ENCODE results near the gene UBXN7.

GRCh38 chr3:196341137-196341536 lies 91.1 kb downstream of the UBXN7 start:
- TF ChIP-seq, protein P1, sequence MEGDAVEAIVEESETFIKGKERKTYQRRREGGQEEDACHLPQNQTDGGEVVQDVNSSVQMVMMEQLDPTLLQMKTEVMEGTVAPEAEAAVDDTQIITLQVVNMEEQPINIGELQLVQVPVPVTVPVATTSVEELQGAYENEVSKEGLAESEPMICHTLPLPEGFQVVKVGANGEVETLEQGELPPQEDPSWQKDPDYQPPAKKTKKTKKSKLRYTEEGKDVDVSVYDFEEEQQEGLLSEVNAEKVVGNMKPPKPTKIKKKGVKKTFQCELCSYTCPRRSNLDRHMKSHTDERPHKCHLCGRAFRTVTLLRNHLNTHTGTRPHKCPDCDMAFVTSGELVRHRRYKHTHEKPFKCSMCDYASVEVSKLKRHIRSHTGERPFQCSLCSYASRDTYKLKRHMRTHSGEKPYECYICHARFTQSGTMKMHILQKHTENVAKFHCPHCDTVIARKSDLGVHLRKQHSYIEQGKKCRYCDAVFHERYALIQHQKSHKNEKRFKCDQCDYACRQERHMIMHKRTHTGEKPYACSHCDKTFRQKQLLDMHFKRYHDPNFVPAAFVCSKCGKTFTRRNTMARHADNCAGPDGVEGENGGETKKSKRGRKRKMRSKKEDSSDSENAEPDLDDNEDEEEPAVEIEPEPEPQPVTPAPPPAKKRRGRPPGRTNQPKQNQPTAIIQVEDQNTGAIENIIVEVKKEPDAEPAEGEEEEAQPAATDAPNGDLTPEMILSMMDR (IDR thresholded peaks at IDR 0.05) = no peak
- no peak for TF ChIP-seq SIN3A (IDR thresholded peaks at IDR 0.05; ENCODE audit: borderline replicate concordance, insufficient read depth, low read depth, low read length)
